GM23248 (cell line): ENCODE data around the gene KLHDC4. TPM values are rescaled to one million over a fixed set of nuclear protein-coding genes. Genes with fewer than 3 reads are reported as not detected.

ENCODE experiments used
- DNase-seq: peaks from one replicate; pipeline ENCODE4 v3.0.0-alpha.2; 2015
- H2AFZ ChIP-seq: fragments of 200-600 bp; sonication (generic); 2 replicates; pipeline ENCODE4 v1.6.1; 2016; ENCODE audit warnings: antibody characterized with exemption
- H3F3A ChIP-seq: fragments of 200-600 bp; sonication (generic); 2 replicates; pipeline ENCODE4 v1.6.1; 2016; ENCODE audit warnings: mild to moderate bottlenecking, antibody characterized with exemption, mixed run types; ENCODE audit not compliant: insufficient read depth
- H3K27ac ChIP-seq: fragments of 200-600 bp; sonication (generic); 2 replicates; pipeline ENCODE4 v1.5.1; 2016; ENCODE audit warnings: mild to moderate bottlenecking
- H3K27me3 ChIP-seq: fragments of 200-600 bp; sonication (generic); replicated peaks from 2 replicates; pipeline ENCODE4 v1.6.1; 2016; ENCODE audit warnings: mild to moderate bottlenecking; ENCODE audit not compliant: insufficient read depth
- H3K36me3 ChIP-seq: fragments of 200-600 bp; sonication (generic); 2 replicates; pipeline ENCODE4 v1.6.1; 2016; ENCODE audit warnings: low read depth, mild to moderate bottlenecking
- H3K4me1 ChIP-seq: fragments of 200-600 bp; sonication (generic); 2 replicates; pipeline ENCODE4 v1.6.1; 2016; ENCODE audit warnings: mild to moderate bottlenecking; ENCODE audit not compliant: insufficient read depth
- H3K4me2 ChIP-seq: fragments of 200-600 bp; sonication (generic); one replicate; pipeline ENCODE4 v1.6.1; 2016; ENCODE audit warnings: mild to moderate bottlenecking; ENCODE audit not compliant: unreplicated experiment
- H3K4me3 ChIP-seq: fragments of 200-600 bp; sonication (generic); 2 replicates; pipeline ENCODE4 v1.5.1; 2016; ENCODE audit warnings: mild to moderate bottlenecking
- H3K79me2 ChIP-seq: fragments of 200-600 bp; sonication (generic); 2 replicates; pipeline ENCODE4 v1.6.1; 2016; ENCODE audit warnings: mild to moderate bottlenecking; ENCODE audit not compliant: insufficient read depth
- H3K9ac ChIP-seq: fragments of 200-600 bp; sonication (generic); 2 replicates; pipeline ENCODE4 v1.6.1; 2016; ENCODE audit warnings: mild to moderate bottlenecking
- H3K9me2 ChIP-seq: fragments of 200-600 bp; sonication (generic); 2 replicates; pipeline ENCODE4 v1.6.1; 2016; ENCODE audit warnings: mixed run types, mild to moderate bottlenecking, moderate library complexity; ENCODE audit not compliant: insufficient read depth
- H3K9me3 ChIP-seq: fragments of 200-600 bp; sonication (generic); one replicate; pipeline ENCODE4 v1.6.1; 2017; ENCODE audit warnings: low read depth
- H4K20me1 ChIP-seq: fragments of 200-600 bp; sonication (generic); 2 replicates; pipeline ENCODE4 v1.6.0; 2016; ENCODE audit not compliant: insufficient read depth
- EZH2 ChIP-seq: fragments of 200-600 bp; sonication (generic); IDR thresholded peaks from 2 replicates; pipeline ENCODE4 v1.6.1; 2018; ENCODE audit warnings: antibody characterized with exemption, mild to moderate bottlenecking; ENCODE audit not compliant: insufficient read depth, poor library complexity, severe bottlenecking
- EZH2phosphoT487 ChIP-seq: fragments of 200-600 bp; sonication (generic); IDR thresholded peaks from 2 replicates; pipeline ENCODE4 v1.6.1; 2018; ENCODE audit warnings: antibody characterized with exemption, moderate library complexity, mild to moderate bottlenecking, low read depth; ENCODE audit not compliant: insufficient read depth
- WGBS, 2 experiments: methylation state at CpG; one replicate each; pipeline ENCODE4 v1.1.6; 2015 to 2017; ENCODE audit warnings: low lambda C conversion rate in 2 of 2, low coverage in 1 of 2; ENCODE audit errors: missing lambda C conversion rate in 2 of 2; 5-methylcytosine and 5-hydroxymethylcytosine counted together
- in situ Hi-C: fragments of 300-500 bp; cut with MboI; formaldehyde crosslinking; loops from 2 replicates; pipeline ENCODE4 v1.15.0; 2020
- polyA plus RNA-seq: library from polyadenylated mRNA; unstranded; fragments of >200 nt; fragmentation: Nextera tagmentation; extraction: Ambion mirVana; gene quantifications from 2 replicates; pipeline ENCODE4 v1.2.1, GENCODE V29; 2016
- total RNA-seq: library from RNA; depleted of rRNA; stranded (reverse); fragments of >200 nt; shearing (Covaris generic); gene quantifications from 2 replicates; pipeline ENCODE4 v1.2.3, GENCODE V29; 2014

The KLHDC4 gene
- total and polyA plus RNA-seq, 2 experiments from 2014 or later, result 8.8 to 9.4 TPM

- H2AFZ ChIP-seq, result no peak overlapping the region
- no peak overlapping the region for H3K9ac ChIP-seq
- no peaks in the 10 kb centered on the region for H3K4me1 ChIP-seq
- H3K9me3 ChIP-seq, result no peaks in the 10 kb centered on the region
- H4K20me1 ChIP-seq, result no peaks in the 10 kb centered on the region
- H3K4me2 ChIP-seq, result no peak overlapping the region
- DNase-seq, result no peak
- no peaks in the 10 kb centered on the region for H3K27me3 ChIP-seq
- no peaks in the 10 kb centered on the region for H3F3A ChIP-seq
- 96 to 97% methylated on average over 18 to 21 of the region's 21 CpGs for WGBS, 2 experiments
- H3K36me3 ChIP-seq, result no peaks in the 10 kb centered on the region
- H3K27ac ChIP-seq, result no peak overlapping the region
- in situ Hi-C loops, result no loop called here
- TF ChIP-seq EZH2phosphoT487 (no peak), EZH2 (no peak)
- no peaks in the 10 kb centered on the region for H3K79me2 ChIP-seq
- H3K9me2 ChIP-seq, result no peaks in the 10 kb centered on the region
- H3K4me3 ChIP-seq, result no peak overlapping the region
Observed at GRCh38 chr16:87697256-87697655, 68.5 kb downstream of the KLHDC4 start.

- Histone ChIP-seq H3K79me2 (no peaks in the 10 kb centered on the region), H3K27me3 (no peaks in the 10 kb centered on the region), H3K9me3 (no peaks in the 10 kb centered on the region), H3F3A (no peaks in the 10 kb centered on the region), H4K20me1 (no peaks in the 10 kb centered on the region), H3K4me1 (no peaks in the 10 kb centered on the region), H3K4me3 (no peak overlapping the region), H3K4me2 (no peak overlapping the region), H2AFZ (no peak overlapping the region), H3K9me2 (no peaks in the 10 kb centered on the region), H3K9ac (no peak overlapping the region), H3K36me3 (no peaks in the 10 kb centered on the region), H3K27ac (no peak overlapping the region)
- TF ChIP-seq EZH2phosphoT487 (no peak), EZH2 (no peak)
- no peak for DNase-seq
- in situ Hi-C loops, result no loop called here
- WGBS, 2 experiments, result 84 to 88% methylated on average over 18 of the region's 18 CpGs
Observed at GRCh38 chr16:87696726-87697125, 69.1 kb downstream of the KLHDC4 start.

GRCh38 chr16:87695534-87695933 is 70.3 kb downstream of the KLHDC4 start:
- no peaks in the 10 kb centered on the region for H3K9me2 ChIP-seq
- H2AFZ ChIP-seq, result no peak overlapping the region
- WGBS, 2 experiments, result 90 to 95% methylated on average over 12 of the region's 12 CpGs

GRCh38 chr16:87694441-87695125 is 71.2 kb downstream of the KLHDC4 start:
- no peaks in the 10 kb centered on the region for H3K4me1 ChIP-seq
- H3K9me3 ChIP-seq, result no peaks in the 10 kb centered on the region
- no peak for DNase-seq
- H3K79me2 ChIP-seq, result no peaks in the 10 kb centered on the region
- H3K4me2 ChIP-seq, result no peak overlapping the region
- H3K9me2 ChIP-seq, result no peaks in the 10 kb centered on the region
- H4K20me1 ChIP-seq, result no peaks in the 10 kb centered on the region
- in situ Hi-C loops, result no loop called here
- no peaks in the 10 kb centered on the region for H3F3A ChIP-seq
- H3K9ac ChIP-seq, result no peak overlapping the region
- no peaks in the 10 kb centered on the region for H3K27me3 ChIP-seq
- H3K27ac ChIP-seq, result no peak overlapping the region
- no peak overlapping the region for H3K4me3 ChIP-seq
- no peak overlapping the region for H2AFZ ChIP-seq
- TF ChIP-seq EZH2, result no peak
- H3K36me3 ChIP-seq, result no peaks in the 10 kb centered on the region
- WGBS, 2 experiments, result 90 to 91% methylated on average over 20 of the region's 20 CpGs

More at GRCh38 chr16:87695534-87695933, 70.3 kb downstream of the KLHDC4 start:
- Histone ChIP-seq H4K20me1 (no peaks in the 10 kb centered on the region), H3F3A (no peaks in the 10 kb centered on the region), H3K27me3 (no peaks in the 10 kb centered on the region), H3K36me3 (no peaks in the 10 kb centered on the region), H3K9ac (no peak overlapping the region), H3K4me2 (no peak overlapping the region), H3K9me3 (no peaks in the 10 kb centered on the region), H3K4me3 (no peak overlapping the region), H3K79me2 (no peaks in the 10 kb centered on the region), H3K27ac (no peak overlapping the region), H3K4me1 (no peaks in the 10 kb centered on the region)
- in situ Hi-C loops, result no loop called here
- DNase-seq, result no peak
- TF ChIP-seq EZH2phosphoT487 (no peak), EZH2 (no peak)
